GDM1 (cell line): ENCODE measurements around the gene ERP29.
"Not testable (repeated sequence)": the region's sequence is repeated elsewhere in the genome, so short reads cannot be mapped to it uniquely, and the experiment has no call there.

Experiments used
- DNase-seq: peaks from one replicate; lab custom pipeline; 2025; lab: John Stamatoyannopoulos, UW

Gene ERP29

DNA sequence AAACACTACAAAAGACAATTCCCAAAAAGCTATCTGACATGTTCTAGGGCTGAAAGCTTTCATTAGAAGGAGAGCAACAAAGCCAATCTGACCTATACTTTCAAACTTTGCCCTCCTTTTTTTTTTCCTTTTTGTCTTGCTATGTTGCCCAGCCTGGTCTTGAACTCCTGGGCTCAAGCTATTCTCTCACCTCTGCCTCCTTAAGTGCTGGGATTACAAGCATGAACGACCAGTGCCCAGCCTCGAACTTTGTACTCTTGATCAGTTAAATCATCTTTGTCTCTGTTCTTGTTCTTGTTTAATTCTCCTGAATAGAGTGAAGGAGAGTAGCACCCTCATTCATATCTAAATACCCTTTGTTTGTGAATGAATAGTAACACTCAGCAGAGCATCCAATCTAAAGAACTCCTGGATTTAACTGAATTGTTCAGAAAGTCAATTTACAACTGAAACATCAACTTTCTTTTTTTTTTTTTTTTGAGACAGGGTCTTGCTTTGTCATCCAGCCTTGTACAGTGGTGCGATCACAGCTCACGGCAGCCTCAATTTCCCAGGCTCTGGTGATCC lies 22.1 kb downstream of the ERP29 start:
- DNase-seq, result no peak

- not testable (repeated sequence) for DNase-seq
These were observed 23.4 kb downstream of the ERP29 start for GRCh38 chr12:112036614-112037013.

GRCh38 chr12:112046003-112046402 lies 32.8 kb downstream of the ERP29 start:
- DNase-seq, result no peak

GRCh38 chr12:112049351-112049750 lies 36.1 kb downstream of the ERP29 start:
- no peak for DNase-seq

DNA sequence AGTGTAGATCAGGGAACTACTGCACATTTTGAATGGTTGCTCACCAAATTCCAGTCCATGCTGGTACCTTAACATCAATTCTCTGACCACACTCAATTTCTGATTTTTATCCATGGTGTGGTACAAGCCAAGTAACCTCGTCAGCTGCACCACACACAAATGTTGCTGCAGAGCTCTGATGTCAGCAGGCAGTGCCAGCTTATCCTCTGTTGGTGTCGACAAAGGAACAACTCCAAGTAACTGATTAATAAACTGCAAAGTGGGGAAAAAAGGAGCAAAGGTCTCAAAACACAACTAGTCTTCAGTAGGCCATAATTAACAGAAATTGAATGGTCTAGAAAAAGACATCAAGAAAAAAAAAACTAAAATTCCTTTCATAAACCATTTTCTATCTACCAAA lies 47.9 kb downstream of the ERP29 start:
- no peak for DNase-seq

- DNase-seq, result no peak
These were observed 50.0 kb downstream of the ERP29 start for GRCh38 chr12:112063273-112063672.

DNA sequence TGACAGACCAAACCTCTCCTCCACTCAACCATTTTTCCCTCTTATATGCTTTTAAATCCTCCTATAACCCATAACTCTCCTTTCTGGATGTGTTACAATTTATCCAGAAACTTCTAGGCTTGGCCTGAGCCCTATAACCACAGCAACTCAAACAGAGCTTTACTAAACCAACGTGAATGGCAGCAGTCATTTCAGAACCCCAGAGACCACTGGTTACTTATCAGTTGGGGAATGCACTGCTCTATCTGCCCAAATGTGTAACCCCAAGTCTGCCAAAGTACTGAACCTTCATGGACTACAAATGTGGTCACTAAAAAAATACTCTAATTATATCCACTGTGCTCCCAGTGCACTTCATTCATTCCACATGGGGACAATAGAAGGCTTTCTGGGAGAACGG lies 53.3 kb downstream of the ERP29 start:
- no peak for DNase-seq
